ENCODE data around the gene KIF4B. TPM values are rescaled to one million over a fixed set of nuclear protein-coding genes. Genes with fewer than 3 reads are reported as not detected.

KIF4B gene
- total and polyA plus RNA-seq, 10 donors, result 0.06 to 0.26 (median 0.16) TPM; not detected in 6

DNA sequence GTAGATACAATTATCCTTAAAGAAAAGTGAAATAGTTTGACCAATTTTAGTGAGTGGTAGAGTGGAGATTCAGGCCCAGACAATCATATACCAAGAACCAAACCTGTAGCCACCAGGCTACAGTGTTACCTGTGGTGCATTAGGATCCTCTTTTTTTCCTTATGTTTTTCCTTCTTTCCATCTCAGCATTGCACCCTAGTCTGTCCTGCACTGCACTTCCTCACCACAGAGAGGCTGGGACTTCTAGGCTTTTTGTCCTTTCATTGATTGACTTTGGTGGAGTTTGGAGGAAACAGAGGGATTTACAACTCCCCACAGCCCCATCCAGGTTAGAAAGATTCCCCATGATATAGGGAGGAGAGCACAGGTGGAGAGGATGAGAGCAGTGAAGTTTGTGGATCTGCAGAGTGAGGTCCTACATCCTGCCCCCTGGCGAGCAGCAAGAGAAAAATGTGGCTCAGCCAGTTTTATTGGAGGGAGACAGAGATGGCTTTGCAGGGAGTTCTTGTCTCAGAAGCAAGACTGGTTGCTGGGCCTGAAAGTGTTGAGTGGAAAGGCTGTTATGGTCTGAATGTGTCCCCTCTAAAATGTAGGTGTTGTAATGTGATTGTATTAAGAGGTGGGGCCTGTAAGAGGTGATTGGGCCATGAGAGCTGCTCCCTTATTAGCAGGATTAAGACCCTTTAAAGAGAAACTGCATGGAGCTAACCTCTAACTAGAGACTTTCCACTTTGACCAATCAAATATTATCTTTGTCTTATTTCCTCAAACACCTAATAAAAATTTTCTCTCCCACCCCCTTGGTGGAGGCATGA lies 36.2 kb downstream of the KIF4B start:
- Histone ChIP-seq H3K9me3 (no peaks in the 10 kb centered on the region), H3K27ac (no peak overlapping the region), H3K36me3 (no peaks in the 10 kb centered on the region), H3K27me3 (replicated peaks in 1 of 7) (peaks cover 0 to 9% (median 3%) of the 10 kb centered on the region in 7 donors), H3K4me1 (peaks cover 0 to 12% (median 0%) of the 10 kb centered on the region in 6 donors), H3K4me3 (no peak overlapping the region)
- WGBS, 5 donors, result 58 to 64% (median 62%) methylated on average over 1 of the region's 1 CpG
- TF ChIP-seq CTCF (IDR thresholded peaks at IDR 0.05 in 8 of 11, conservative IDR thresholded peaks at IDR 0.05 in 3 of 11) (no peak), POLR2AphosphoS5 (IDR thresholded peaks at IDR 0.05) (no peak), POLR2A (IDR thresholded peaks at IDR 0.05) (no peak)
- intact Hi-C loops (cut with DNase I; ENCODE audit: low total_unique reads), result no loop called here
- DNase-seq, result no peak

DNA sequence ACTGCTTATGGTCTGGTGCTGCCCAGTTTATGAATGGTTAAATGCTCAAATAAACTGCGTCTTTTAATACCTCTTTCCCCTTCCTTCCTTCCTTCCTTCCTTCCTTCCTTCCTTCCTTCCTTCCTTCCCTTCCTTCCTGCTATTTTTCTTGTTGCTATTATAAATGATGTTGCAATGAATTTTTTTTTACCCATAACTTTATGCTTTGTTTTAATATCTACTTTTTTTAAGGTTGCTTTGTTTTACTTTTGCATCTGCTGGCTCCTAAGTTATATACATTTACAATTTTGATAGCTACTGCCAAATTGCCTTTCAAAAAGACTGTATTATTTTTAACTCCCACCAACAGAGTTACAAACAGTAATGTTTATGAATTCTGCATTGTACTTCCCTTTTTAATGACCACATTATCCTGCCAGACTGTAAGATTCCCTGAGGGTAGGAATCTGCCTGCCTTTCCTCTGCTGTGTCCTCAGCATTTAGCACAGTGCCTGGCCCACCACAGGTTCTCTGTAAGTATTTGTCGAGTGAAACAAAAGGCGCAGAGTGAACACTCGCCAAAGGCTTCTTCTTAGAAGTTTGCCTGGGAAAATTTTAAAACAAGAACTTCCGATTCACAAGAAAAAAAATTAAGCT lies 36.9 kb downstream of the KIF4B start:
- WGBS, 5 donors, result 65 to 70% (median 66%) methylated on average over 5 of the region's 5 CpGs
- intact Hi-C loops (cut with DNase I; ENCODE audit: low total_unique reads), result no loop called here
- no peak overlapping the region for H3K27ac ChIP-seq

GRCh38 chr5:155052532-155052931 lies 39.0 kb downstream of the KIF4B start:
- H3K27ac ChIP-seq, result no peak overlapping the region

More for the DNA sequence above, 36.9 kb downstream of the KIF4B start:
- H3K4me3 ChIP-seq, result no peak overlapping the region
- peaks cover 0 to 7% (median 3%) of the 10 kb centered on the region in 7 donors for H3K27me3 ChIP-seq (replicated peaks in 1 of 7)
- no peaks in the 10 kb centered on the region for H3K9me3 ChIP-seq
- H3K36me3 ChIP-seq, result no peaks in the 10 kb centered on the region
- no peak for DNase-seq
- TF ChIP-seq POLR2AphosphoS5 (IDR thresholded peaks at IDR 0.05) (no peak), CTCF (IDR thresholded peaks at IDR 0.05 in 8 of 11, conservative IDR thresholded peaks at IDR 0.05 in 3 of 11) (no peak), POLR2A (IDR thresholded peaks at IDR 0.05) (no peak)
- peaks cover 0 to 12% (median 0%) of the 10 kb centered on the region in 6 donors for H3K4me1 ChIP-seq

More at GRCh38 chr5:155052532-155052931, 39.0 kb downstream of the KIF4B start:
- no peak overlapping the region for H3K4me3 ChIP-seq
- H3K27me3 ChIP-seq (replicated peaks in 1 of 7), result peaks cover 0 to 3% (median 0%) of the 10 kb centered on the region in 7 donors
- intact Hi-C loops (cut with DNase I; ENCODE audit: low total_unique reads), result no loop called here
- H3K4me1 ChIP-seq, result peaks cover 0 to 12% (median 0%) of the 10 kb centered on the region in 6 donors
- no peak for TF ChIP-seq POLR2AphosphoS5 (IDR thresholded peaks at IDR 0.05)
- no peak for TF ChIP-seq POLR2A (IDR thresholded peaks at IDR 0.05)
- TF ChIP-seq CTCF (IDR thresholded peaks at IDR 0.05 in 8 of 11, conservative IDR thresholded peaks at IDR 0.05 in 3 of 11), result no peak
- H3K36me3 ChIP-seq, result no peaks in the 10 kb centered on the region
- 68 to 76% (median 73%) methylated on average over 4 of the region's 4 CpGs for WGBS, 5 donors
- no peak for DNase-seq
- H3K9me3 ChIP-seq, result no peaks in the 10 kb centered on the region

Measured in spleen (tissue), 11 donors.